Keratinocyte (primary cell): ENCODE results near the gene PTPRD.

Source experiments
- EZH2 ChIP-seq: IDR thresholded peaks from one replicate; pipeline ENCODE4 v1.6.1; 2012; ENCODE audit warnings: inconsistent platforms, mild to moderate bottlenecking, low read length, moderate library complexity
- TF ChIP-seq, protein P1 (sequence below), 3 experiments: IDR thresholded peaks in 1 of 3; conservative IDR thresholded peaks in 1 of 3; optimal IDR thresholded peaks in 1 of 3; 2 replicates in 2 of 3; 3 replicates in 1 of 3; pipeline versions ENCODE3 to v1.5.1; 2011; ENCODE audit warnings: low read length in 3 of 3, mild to moderate bottlenecking in 3 of 3, moderate library complexity in 2 of 3, control low read depth in 1 of 3, inconsistent platforms in 1 of 3; ENCODE audit not compliant: insufficient read depth in 2 of 3; ENCODE audit errors: extremely low read depth in 1 of 3

DNA sequence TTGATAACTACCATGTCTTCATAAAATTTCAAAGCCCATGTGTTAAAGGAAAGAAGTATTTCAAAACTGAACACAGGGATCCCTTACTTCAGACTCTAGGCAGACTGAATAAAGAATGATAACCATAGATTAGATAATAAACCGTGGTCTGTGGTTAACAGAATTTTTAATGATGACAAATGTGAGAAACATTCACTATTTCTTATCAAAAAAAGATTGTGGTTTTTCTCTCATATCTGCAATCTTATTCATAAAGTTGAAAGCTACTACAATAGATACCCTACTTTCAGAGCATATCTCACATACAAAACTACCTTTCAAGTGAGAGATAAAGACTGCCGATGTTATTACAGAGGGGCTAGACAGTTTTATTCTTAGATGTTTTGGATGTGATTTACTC is 1996.4 kb downstream of the PTPRD start:
- TF ChIP-seq, protein P1, sequence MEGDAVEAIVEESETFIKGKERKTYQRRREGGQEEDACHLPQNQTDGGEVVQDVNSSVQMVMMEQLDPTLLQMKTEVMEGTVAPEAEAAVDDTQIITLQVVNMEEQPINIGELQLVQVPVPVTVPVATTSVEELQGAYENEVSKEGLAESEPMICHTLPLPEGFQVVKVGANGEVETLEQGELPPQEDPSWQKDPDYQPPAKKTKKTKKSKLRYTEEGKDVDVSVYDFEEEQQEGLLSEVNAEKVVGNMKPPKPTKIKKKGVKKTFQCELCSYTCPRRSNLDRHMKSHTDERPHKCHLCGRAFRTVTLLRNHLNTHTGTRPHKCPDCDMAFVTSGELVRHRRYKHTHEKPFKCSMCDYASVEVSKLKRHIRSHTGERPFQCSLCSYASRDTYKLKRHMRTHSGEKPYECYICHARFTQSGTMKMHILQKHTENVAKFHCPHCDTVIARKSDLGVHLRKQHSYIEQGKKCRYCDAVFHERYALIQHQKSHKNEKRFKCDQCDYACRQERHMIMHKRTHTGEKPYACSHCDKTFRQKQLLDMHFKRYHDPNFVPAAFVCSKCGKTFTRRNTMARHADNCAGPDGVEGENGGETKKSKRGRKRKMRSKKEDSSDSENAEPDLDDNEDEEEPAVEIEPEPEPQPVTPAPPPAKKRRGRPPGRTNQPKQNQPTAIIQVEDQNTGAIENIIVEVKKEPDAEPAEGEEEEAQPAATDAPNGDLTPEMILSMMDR (optimal IDR thresholded peaks at IDR 0.05 in 1 of 3, IDR thresholded peaks at IDR 0.05 in 1 of 3, conservative IDR thresholded peaks at IDR 0.05 in 1 of 3; ENCODE audit: extremely low read depth in 1 of 3, insufficient read depth in 2 of 3, low read length in 3 of 3): no peak
- no peak for TF ChIP-seq EZH2
